HG03565 (cell line): ENCODE measurements around the gene DOCK1.
A peak's percentile ranks its signal among the peaks of the same experiment; 100 is the strongest.

Source experiments
- ATAC-seq: cut with Tn5 transposase; IDR thresholded peaks from one replicate; pipeline ENCODE4 v1.9.1; 2021; ENCODE audit warnings: mild to moderate bottlenecking, moderate library complexity; ENCODE audit not compliant: unreplicated experiment

The DOCK1 gene

DNA sequence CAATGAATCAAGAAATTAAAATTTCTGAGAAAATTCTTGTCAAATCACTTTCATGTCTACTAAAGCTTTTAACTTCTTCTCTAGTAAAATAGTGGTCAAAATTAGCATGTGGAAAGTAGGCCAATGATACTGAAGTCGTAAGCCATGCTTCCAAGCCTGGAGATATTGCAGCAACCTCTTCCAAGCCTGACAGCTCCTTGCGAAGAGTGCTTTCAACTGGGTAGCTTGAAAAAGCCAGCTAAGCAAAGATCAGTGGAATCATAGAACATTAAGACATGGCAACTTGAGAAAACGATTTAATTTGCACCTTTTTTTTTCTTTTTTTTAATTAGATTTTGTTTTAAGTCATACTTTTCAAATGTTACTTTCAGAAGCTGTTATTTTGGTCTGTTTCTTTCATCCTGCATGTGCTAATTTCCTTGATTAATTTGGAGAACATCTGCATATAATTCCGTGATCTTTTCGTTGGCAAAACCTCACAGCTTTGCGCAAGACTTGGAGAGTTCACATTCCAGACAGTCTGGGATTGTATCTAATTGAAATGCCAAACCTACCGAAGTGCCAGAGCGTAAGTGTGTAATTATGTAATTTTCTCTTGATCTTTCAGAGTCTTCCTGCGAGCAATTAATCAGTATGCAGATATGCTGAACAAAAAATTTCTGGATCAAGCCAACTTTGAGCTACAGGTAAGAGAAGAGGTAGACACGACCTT is 433.3 kb downstream of the DOCK1 start:
- no peak for ATAC-seq

DNA sequence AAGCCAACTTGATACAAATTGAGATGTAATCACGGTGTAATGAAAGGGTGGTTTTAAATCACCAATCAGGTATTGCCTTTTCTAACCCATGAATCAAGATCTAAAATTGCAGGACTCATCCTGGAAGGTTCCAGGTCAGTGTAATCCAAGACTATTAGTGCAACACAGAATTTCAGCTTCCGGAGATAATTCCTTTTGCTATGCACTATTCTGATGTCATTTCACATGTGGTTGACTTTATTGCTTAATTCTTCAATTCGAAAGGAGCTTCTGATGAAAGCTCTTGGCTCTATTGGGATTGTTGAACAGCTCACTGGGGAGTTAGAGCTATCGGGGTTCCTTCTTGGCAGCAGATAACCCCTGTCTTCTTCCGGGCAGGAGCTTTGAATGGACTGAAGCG is 438.6 kb downstream of the DOCK1 start:
- ATAC-seq, result no peak

DNA sequence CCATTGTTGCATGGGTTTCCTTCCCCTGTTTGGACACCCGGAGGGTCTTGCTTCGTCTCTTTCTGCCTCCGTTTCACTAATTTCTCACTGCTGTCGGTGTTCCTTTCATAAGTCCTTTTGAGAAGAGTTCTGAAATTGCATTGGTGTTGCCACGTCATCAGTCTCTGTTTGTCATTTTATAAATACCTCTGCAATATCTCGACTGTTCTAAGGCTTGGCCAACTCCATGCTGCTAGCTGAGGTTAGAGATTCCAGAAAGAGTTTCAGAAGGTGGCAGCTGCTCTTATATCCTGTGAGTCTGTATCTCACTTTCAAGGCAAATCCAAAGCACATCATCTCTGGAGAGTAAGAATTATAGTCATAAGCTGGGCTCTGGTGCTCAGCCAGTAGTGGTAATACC is 439.1 kb downstream of the DOCK1 start:
- no peak for ATAC-seq

DNA sequence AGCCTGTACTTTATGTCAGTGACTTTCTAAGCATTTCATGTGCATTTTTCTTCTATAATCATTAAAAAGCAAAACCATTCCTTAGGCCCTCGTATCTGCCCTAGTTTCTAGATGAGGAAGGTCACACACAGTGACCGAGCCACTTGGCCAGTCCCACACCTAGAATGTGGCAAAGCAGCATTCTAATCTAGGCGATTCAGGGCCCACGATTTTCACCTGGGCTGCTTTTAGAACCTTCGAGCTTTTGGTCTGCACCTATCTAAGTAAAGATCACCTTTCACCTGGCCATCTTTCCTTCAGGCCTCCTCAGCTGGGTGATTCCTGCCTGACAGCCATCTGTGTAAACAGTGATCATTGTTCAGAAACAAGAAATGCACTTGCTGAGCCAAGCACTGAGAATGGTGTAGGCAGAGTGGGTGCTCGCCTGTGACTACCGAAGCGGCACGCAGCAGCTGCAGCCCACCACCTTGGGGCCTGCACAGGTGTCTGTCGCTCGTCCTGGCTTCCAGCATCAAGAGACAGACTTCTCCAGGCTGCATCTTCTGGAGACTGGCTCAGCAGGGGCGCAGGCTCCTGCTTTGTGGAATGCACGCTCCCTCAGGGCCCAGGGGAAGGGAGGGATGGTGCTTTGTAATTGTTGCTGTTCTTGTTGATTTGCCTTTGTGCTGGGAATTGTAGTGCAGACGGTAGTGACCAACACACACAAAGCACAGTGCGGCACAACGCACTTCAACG is 440.2 kb downstream of the DOCK1 start:
- no peak for ATAC-seq

DNA sequence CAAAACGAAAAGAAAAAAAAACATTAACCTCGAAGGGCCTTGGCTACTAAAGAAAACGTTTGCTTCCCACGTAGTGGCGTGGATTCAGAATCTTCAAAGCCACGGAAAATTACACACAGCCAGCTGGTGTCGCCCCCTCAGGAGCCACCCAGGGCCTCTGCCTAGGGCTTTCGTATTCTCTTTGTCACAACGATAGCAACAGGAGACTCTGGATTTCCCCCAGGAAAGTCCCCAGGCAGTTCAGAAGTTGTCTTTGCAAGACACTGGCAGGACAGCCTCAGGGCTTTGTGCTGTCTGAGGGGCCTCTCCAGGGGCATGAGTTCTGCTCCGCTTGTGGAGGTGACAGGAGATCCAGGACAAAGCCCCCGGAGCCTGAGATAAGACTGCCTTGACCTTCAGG is 441.4 kb downstream of the DOCK1 start:
- peak; percentile 70 for ATAC-seq

DNA sequence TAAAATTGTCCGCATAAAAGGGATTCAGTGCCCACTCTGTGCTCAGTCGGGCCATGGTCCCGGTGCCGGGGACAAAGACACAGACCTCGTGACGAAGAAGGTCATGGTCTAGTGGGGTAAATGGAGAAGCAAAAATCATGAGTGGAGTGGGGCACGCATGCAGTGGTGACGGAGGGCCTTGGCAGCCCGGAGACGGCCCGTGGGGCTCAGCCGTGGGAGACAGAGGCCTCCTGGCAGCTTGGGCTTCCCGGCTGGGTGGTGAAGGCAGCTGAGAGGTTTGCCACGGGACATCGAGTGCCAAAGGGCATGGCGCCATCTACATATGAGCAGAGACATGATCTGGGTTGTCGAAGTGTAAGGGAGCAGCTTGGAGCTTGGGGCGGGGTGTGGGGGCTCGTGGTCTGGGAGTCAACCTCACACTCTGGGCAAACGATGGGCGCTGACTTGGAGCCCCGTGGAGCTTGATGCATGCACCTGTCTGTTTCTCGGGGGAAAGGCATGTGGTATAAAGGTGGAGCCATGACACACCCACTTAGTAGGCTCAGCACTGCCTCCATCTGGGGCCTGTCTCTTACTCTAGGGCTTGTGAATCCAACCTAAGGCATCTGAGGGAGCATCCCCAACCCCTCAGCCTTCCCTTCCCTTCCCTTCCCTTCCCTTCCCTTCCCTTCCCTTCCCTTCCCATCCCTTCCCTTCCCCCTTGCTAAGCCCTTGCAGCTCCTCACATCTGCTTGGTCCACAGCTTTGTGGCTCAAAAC is 442.2 kb downstream of the DOCK1 start:
- ATAC-seq, result no peak

DNA sequence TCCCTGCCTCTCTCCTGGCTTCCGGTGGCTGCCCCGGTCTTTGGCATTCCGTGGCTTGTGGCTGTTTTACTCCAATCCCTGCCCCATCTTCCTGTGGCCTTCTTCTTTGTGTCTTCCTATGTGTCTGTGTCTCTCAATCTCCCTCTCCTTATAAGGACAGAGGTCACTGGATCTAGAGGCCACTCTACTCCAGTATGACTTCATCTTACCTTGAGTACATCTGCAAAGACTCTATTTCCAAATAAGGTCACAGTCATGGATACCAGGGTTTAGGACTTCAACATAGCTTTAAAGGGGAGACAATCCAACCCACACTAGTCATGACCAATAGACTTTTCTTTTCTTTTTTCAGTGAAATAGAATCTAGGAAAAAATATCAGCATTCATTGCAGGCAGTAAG is 444.5 kb downstream of the DOCK1 start:
- no peak for ATAC-seq

DNA sequence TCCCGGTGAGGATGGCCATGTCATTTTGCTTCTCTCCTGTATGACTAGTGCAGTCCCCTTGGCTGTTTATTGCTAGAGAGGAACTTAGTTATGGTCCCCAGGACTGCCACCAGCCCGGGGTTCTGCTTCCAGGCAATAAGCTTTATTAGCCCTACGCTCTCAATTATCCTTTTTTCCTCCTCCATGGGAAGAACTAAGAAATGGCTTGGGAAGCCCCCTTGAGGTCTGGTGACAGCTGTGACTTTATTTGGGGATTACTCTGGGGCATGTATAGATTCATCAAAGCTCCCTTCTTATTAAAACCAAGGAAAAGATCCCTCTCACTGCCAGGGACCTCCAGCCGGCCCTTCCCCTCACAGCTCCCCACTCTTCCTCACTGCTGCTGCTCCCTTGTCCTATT is 446.3 kb downstream of the DOCK1 start:
- no peak for ATAC-seq

DNA sequence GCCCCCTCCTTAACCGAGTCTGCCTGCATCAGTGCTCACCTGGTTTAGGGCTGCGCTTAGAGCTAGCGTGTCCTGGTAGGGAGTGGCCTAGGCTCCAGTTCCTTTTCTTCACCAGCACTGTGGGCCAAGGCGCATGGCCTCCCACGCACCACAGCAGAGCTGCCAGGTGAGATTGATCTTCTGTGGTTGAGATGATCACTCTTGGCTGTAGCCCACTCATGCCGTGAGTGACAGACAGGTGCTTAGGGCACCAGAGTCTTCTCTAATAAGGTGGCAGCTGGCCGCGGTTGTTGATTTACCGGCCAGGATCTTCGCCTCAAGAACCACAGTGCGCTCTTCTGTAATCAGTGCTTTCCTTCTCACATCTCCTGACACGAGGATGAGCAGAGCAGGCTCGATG is 448.3 kb downstream of the DOCK1 start:
- ATAC-seq, result no peak

DNA sequence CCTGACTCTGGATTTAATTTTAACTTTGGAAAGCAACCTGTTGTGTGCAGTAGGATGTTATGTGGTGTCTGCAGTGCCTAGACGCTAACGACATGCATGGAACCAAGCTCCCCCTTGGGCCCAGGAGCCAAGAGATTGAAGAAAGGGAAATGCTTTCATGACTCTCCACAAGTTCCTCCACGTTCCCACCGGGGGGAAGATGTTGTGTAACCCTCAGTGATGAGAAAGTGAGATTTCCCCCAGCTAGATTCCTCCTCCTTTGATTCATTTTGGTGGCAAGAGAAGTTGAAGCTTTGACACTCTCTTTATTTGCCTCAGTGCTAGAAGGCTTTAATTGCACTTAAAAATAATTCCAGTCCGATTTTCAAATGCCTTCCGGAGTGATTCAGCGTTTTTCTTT is 449.0 kb downstream of the DOCK1 start:
- no peak for ATAC-seq

DNA sequence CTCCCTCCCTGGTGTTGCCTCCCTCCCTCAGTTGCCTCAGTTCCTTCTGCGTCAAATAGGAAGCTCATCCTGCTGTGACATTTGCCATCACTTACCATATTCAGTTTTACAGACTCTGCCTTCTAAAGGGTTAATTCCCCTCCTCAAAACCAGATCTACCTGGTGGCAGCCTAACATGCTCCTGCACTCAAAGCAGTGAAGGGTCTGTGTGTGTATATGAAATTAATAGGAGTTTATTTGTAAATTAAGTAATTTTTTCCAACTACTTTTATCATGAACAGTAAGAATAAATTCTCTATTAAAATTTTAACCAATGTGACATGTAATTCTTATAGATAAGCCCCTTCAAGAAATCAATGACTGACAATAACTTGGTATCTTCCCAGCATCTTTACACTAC is 449.8 kb downstream of the DOCK1 start:
- ATAC-seq, result no peak

DNA sequence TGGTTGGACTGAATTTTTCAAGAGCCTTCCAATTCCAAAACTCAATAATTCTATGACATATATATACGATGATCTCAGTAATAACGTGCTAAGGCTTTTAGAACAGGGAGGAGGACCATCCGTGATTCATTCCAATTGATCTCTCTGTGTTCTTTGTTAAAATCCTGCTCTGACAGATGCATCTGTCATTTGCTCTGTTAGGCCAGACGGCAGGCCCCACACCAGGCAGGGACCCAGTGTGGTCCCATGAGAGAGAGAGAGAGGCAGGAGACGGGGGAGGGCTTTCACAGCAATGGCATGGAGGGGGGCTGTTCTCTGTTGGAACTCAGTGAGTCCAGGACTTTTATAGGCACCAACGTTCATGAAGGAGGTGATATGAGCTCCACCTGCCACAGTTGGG is 451.1 kb downstream of the DOCK1 start:
- no peak for ATAC-seq

DNA sequence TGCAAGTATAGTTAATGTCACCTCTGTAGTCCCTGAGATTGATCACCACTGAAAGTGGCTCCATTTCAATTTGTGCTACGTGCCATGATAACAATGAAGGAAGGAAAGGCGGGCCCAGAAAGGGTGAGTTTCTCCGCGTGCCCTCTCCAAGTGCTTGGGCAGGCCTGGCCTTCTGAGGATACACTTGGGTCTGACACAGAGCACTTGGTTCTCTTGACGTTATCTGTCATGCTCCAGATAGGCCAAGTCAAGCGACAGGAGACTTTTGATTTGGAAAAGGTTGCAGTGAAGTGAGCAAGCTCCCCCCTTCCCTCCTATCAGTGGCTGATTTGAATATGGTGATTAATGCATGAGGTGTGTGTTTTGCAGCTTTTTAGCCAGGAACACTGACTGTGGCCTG is 452.0 kb downstream of the DOCK1 start:
- ATAC-seq, result no peak

DNA sequence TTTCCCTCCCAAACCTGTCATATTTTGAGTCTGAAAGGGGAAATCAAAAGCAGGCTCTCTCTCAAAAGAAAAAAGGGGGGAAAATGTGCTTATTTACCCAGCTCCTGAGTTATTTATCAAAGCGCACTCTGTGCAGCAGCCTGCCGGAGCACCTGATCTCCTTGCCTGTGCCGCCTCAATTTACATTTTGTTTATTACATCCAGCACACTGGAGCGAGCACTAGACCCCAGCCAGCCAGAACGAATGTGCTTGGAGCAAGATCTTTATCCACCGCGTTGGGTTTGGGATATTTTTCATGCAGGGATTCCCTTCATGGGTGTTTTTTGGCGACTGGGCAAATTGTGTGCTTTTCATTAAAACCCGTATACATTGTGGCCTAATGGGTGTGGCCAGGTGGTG is 453.1 kb downstream of the DOCK1 start:
- no peak for ATAC-seq

DNA sequence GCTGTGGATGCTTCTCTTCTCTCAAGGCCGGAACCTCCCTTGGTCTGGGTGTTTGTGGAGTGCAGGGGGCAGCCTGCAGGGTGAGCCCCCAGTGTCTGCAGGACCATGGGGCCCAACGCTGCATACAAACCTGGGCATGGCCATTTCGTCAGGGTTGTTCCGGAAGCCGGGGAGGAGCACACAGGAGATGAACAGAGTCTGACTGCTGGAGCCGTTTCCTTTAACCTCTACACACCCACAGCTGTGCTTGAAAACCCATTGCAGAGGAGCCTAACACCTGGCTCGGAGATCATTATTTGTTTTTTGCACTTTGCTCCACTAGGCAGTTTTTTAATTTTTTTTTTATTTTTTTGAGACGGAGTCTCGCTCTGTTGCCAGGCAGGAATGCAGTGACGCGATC is 458.8 kb downstream of the DOCK1 start:
- no peak for ATAC-seq

DNA sequence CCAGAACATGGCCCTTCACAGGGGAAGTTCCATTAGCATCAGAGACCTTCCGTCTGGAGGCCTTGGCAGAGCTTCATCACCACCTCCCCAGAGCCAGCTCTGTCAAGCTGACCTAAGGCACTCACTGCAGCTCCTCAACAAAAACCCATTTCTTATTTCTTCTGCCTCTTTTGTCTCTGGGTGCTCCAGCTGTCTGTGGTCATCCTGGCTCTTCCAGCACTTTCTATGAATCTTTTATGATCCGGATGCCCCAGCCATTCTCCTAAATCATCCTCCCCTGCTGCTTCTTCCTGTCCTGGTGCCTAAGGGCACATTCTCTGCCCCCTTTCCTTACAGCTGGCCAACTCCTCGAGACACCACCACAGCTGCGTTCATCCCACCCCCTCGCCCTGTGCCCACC is 462.9 kb downstream of the DOCK1 start:
- ATAC-seq, result no peak

DNA sequence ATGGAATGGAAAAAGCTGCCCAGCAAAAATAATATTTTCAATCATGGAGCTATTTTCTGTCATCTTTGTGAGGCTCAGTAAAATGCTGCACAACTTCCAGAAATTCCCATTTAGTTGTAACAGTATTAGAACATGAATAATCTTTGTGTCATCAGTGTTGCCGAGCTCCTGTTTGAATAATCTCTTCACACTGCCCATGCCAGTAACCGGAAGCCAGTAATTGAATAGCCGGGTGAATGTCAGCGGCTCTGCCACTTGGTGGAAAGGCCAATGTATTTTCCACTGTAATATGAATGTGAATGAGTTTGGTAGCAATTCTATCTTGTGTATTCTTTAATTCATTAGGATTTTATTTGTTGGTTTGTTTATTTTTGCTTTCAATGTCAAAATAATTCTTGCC is 463.7 kb downstream of the DOCK1 start:
- ATAC-seq, result no peak

DNA sequence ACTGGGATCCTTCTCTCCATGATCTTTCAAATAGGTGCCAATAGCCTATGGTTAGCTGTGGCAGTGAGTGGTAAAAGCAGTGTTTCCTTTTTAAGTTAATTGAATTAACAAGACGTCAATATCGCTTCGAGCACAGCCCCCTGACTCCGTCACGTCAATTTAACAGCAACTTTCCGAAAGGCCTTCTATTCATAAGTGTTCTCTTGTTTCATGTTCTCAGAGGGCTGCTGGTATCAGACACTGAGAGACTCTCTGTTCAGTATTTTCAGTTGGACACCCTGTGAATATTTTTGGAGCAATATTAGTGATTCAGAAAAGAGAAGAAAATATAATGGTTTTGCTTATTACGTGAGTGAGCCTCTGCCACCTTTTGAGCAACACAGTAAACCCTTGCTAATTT is 465.4 kb downstream of the DOCK1 start:
- no peak for ATAC-seq

DNA sequence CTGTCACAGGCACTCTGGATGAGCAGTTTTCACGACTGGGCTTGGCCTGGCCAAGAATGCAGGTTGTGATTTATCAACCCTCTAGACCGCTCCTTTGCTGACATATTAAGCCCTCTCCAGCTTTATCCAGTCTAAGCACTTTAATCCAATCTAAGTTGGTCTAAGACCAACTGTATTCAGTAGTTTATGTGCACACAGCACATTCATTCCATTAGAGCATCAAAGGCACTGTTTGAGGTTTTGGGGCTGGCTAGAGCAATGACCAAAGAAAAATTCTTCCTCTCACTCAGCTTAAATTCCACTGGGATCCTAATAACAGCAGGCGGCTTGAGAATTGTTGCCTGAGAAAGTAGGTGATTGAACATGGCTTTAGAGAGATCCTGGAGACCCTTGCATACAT is 467.1 kb downstream of the DOCK1 start:
- ATAC-seq, result no peak

DNA sequence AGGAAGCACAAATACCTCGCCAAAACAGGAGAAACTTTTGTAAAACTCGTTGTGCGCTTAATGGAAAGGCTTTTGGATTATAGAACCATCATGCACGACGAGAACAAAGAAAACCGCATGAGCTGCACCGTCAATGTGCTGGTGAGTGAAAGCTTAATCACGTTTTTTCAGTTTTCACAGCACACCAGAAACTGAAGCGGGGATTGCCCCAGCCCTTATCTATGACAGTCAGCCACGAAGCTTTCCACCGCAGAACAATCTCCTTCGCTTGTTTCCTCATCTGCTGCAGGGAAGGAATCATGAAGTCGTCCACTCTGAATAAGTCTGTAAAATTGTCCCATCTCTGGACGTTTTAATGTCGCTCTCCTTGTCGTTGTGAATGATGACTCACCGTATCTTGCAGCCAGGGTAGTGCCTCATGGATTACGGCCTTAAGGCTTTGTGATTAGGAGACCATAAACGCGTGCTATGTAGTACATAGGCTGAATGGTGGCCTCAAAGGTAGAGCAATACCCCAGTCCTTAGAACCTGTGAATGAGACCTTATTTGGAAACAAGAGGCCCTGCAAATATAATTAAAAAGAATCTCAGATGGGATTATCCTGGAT is 468.9 kb downstream of the DOCK1 start:
- ATAC-seq, result no peak

DNA sequence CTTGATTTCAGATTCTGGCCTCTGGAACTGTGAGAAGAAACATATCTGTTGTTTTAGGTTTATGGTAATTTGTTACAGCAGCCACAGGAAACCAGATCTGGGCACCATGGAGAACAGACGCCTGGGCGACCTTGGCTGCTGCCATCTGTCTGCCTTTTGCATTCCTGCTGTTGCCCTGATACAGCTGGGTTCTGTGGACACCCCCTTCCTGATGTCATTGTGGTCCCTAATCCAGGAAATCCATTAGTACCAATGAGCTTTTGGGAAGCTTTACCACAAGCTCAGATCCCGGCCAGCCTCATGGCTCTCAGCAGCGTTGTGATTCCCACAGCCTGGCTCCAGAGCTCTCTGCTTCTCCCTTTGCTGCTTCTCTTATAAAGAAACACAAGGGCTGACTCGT is 469.7 kb downstream of the DOCK1 start:
- ATAC-seq, result no peak

DNA sequence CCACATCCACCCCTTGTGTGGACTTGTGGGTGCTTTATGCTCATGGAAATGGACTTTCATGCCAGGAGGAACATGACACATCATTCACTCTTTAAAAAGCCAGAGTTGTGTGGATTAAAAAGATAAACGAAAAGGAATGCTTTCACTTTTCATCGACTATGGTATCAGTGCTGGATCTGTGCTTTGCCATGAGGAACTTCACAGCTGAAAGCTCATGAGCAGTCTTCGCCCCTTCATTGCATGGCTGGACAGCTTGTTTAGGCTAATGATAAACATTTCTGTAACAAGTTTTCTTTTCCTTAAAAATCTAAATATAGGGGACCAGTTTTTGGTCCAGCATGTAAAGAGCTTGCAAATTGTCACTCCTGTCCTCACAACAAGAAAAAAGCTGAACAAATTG is 470.2 kb downstream of the DOCK1 start:
- ATAC-seq, result no peak
